HepG2 (cell line): ENCODE measurements around the gene MINDY3. TPM values are rescaled to one million over a fixed set of nuclear protein-coding genes. Genes with fewer than 3 reads are reported as not detected.

Experiments
- ATAC-seq: fragments of 200-7000 bp; cut with Tn5 transposase; 3 replicates; pipeline ENCODE4 v1.9.1; 2020; ENCODE audit warnings: mild to moderate bottlenecking, moderate library complexity
- BruUV-seq: library from RNA; stranded (reverse); fragments of 400-500 nt; replicated peaks from 2 replicates; lab custom pipeline; 2021; lab: Mats Ljungman, UMichigan
- CTCF ChIA-PET: fragments of 300-600 bp; formaldehyde crosslinking; extraction: SDS; loops from one replicate; lab custom pipeline; 2021; ENCODE audit warnings: low total read pairs, inconsistent platforms, low intra/inter-chr PET ratio; lab: Yijun Ruan, JAX
- POLR2A ChIA-PET: fragments of 350-600 bp; sonication (Branson Sonifier 250); formaldehyde crosslinking; loops from one replicate; lab custom pipeline; 2020; ENCODE audit warnings: antibody characterized with exemption, inconsistent platforms; lab: Yijun Ruan, JAX
- DNase-seq: peaks from one replicate; pipeline ENCODE4 v3.0.0-alpha.2; 2015; ENCODE audit warnings: low spot score
- FAIRE-seq: peaks from 3 replicates; lab custom pipeline; 2011; peaks lifted over from hg19 to GRCh38; lab: Jason Lieb, UNC
- H2AFZ ChIP-seq: one replicate; pipeline ENCODE4 v1.6.1; 2011; ENCODE audit warnings: low read length, inconsistent platforms
- H3K27ac ChIP-seq: fragments of 300-600 bp; 3 replicates; pipeline ENCODE4 v1.8.0; 2011; ENCODE audit warnings: mixed run types, mild to moderate bottlenecking, mixed read lengths, low read length, inconsistent platforms; ENCODE audit not compliant: insufficient read depth; ENCODE audit errors: extremely low read length
- H3K27me3 ChIP-seq, 2 experiments: fragments of 200-600 bp in 1 of 2; 2 replicates in 1 of 2; 3 replicates in 1 of 2; pipeline versions ENCODE4 v1.6.0 to v1.8.0; 2011; ENCODE audit warnings: low read length in 2 of 2, mild to moderate bottlenecking in 2 of 2, moderate library complexity in 2 of 2, inconsistent platforms in 1 of 2; ENCODE audit not compliant: insufficient read depth in 2 of 2, control insufficient read depth in 1 of 2
- H3K36me3 ChIP-seq, 2 experiments: fragments of 200-600 bp in 1 of 2; replicated peaks in 1 of 2; 2 replicates in 1 of 2; 3 replicates in 1 of 2; pipeline versions ENCODE4 v1.5.1 to v1.8.0; 2011; ENCODE audit warnings: low read length in 2 of 2, inconsistent platforms in 1 of 2; ENCODE audit not compliant: insufficient read depth in 2 of 2, control insufficient read depth in 1 of 2
- H3K4me1 ChIP-seq: 2 replicates; pipeline ENCODE4 v1.5.1; 2012; ENCODE audit warnings: low read length, inconsistent platforms; ENCODE audit not compliant: insufficient read depth
- H3K4me2 ChIP-seq: 2 replicates; pipeline ENCODE4 v1.6.0; 2011; ENCODE audit warnings: low read depth, low read length, inconsistent platforms
- H3K4me3 ChIP-seq, 3 experiments: fragments of 200-600 bp in 1 of 3; sonication (generic), shearing (Covaris generic) in 1 of 3; replicated peaks in 1 of 3; 2 replicates each; pipeline ENCODE4 v1.5.1; 2011 to 2016; ENCODE audit warnings: low read length in 3 of 3, inconsistent platforms in 2 of 3, low read depth in 2 of 3, mild to moderate bottlenecking in 2 of 3, control low read depth in 1 of 3, mixed read lengths in 1 of 3; ENCODE audit not compliant: insufficient read depth in 1 of 3
- H3K79me2 ChIP-seq: one replicate; pipeline ENCODE4 v1.6.1; 2011; ENCODE audit warnings: low read length, inconsistent platforms; ENCODE audit not compliant: insufficient read depth
- H3K9ac ChIP-seq: 2 replicates; pipeline ENCODE4 v1.6.0; 2011; ENCODE audit warnings: mild to moderate bottlenecking, low read depth, low read length, inconsistent platforms; ENCODE audit not compliant: insufficient read depth
- H3K9me3 ChIP-seq: 2 replicates; pipeline ENCODE4 v1.5.1; 2012; ENCODE audit warnings: mild to moderate bottlenecking, low read length
- H4K20me1 ChIP-seq: 2 replicates; pipeline ENCODE4 v1.6.0; 2011; ENCODE audit warnings: inconsistent platforms, mild to moderate bottlenecking, low read length, moderate library complexity; ENCODE audit not compliant: insufficient read depth
- ARID4A ChIP-seq: sonication (generic); formaldehyde crosslinking; IDR thresholded peaks from 2 replicates; pipeline ENCODE4 v1.5.0; 2020; ENCODE audit warnings: mild to moderate bottlenecking, missing genetic modification reagents, borderline replicate concordance
- CCDC6 ChIP-seq: sonication (generic); formaldehyde crosslinking; IDR thresholded peaks from 2 replicates; pipeline ENCODE4 v1.8.1; 2022; ENCODE audit warnings: mild to moderate bottlenecking, missing genetic modification reagents, moderate library complexity
- FOXP1 ChIP-seq, 2 experiments: fragments of 450-650 bp in 1 of 2; IDR thresholded peaks; 2 replicates each; pipeline ENCODE4 v1.6.1; 2017 to 2018; ENCODE audit warnings: antibody characterized with exemption in 1 of 2
- HHEX ChIP-seq: IDR thresholded peaks from 2 replicates; pipeline ENCODE4 v1.6.1; 2016; ENCODE audit warnings: control low read depth
- HNRNPL ChIP-seq: fragments of 200-400 bp; formaldehyde crosslinking; IDR thresholded peaks from 2 replicates; pipeline ENCODE4 v1.6.1; 2017; ENCODE audit warnings: mild to moderate bottlenecking, low read depth, low read length
- IRX3 ChIP-seq: sonication (generic); formaldehyde crosslinking; IDR thresholded peaks from 2 replicates; pipeline ENCODE4 v1.8.1; 2023; ENCODE audit warnings: mild to moderate bottlenecking, low read depth, missing genetic modification reagents, borderline replicate concordance
- NR1H2 ChIP-seq: sonication (generic); formaldehyde crosslinking; IDR thresholded peaks from 2 replicates; pipeline ENCODE4 v1.8.1; 2022; ENCODE audit warnings: low read depth, missing genetic modification reagents, borderline replicate concordance
- RORA ChIP-seq: sonication (generic); formaldehyde crosslinking; IDR thresholded peaks from 2 replicates; pipeline ENCODE4 v1.5.0; 2020; ENCODE audit warnings: mild to moderate bottlenecking, missing genetic modification reagents, moderate library complexity
- TEAD3 ChIP-seq: optimal IDR thresholded peaks from 2 replicates; pipeline ENCODE3; 2016; ENCODE audit warnings: borderline replicate concordance
- THAP8 ChIP-seq: sonication (generic); formaldehyde crosslinking; IDR thresholded peaks from 2 replicates; pipeline ENCODE4 v1.5.1; 2020; ENCODE audit warnings: missing genetic modification reagents, mild to moderate bottlenecking, borderline replicate concordance
- ZNF205 ChIP-seq: IDR thresholded peaks from 2 replicates; pipeline ENCODE4 v1.6.1; 2018; ENCODE audit warnings: missing biosample characterization, missing genetic modification reagents
- ZNF484 ChIP-seq: sonication (generic); formaldehyde crosslinking; IDR thresholded peaks from 2 replicates; pipeline ENCODE4 v1.5.1; 2020; ENCODE audit warnings: mild to moderate bottlenecking, low read depth, missing genetic modification reagents, borderline replicate concordance
- ZNF503 ChIP-seq: sonication (generic); formaldehyde crosslinking; IDR thresholded peaks from 2 replicates; pipeline ENCODE4 v1.4.0; 2020; ENCODE audit warnings: missing genetic modification reagents
- ZNF761 ChIP-seq: sonication (generic); formaldehyde crosslinking; conservative IDR thresholded peaks from 2 replicates; pipeline ENCODE4 v1.4.0; 2020; ENCODE audit warnings: mild to moderate bottlenecking, missing genetic modification reagents
- ZNF790 ChIP-seq: sonication (generic); formaldehyde crosslinking; IDR thresholded peaks from 2 replicates; pipeline ENCODE4 v1.8.0; 2022; ENCODE audit warnings: missing genetic modification reagents, mild to moderate bottlenecking, borderline replicate concordance
- ZNF792 ChIP-seq: IDR thresholded peaks from 2 replicates; pipeline ENCODE4 v1.6.1; 2016
- WGBS: methylation state at CpG from one replicate; pipeline ENCODE4 v1.1.6; 2017; ENCODE audit warnings: low lambda C conversion rate; 5-methylcytosine and 5-hydroxymethylcytosine counted together
- in situ Hi-C: cut with HindIII; loops from 2 replicates; pipeline ENCODE4 v1.10.0; 2017; ENCODE audit warnings: low pct_unique_long_range_greater_than_20kb; ENCODE audit not compliant: extremely low pct_ligation_motif_present
- intact Hi-C: fragments of 100-400 bp; cut with micrococcal nuclease; formaldehyde crosslinking; loops from one replicate; pipeline ENCODE4 v1.10.0; 2022; ENCODE audit not compliant: unreplicated experiment
- polyA plus RNA-seq, 8 experiments: library from polyadenylated mRNA; depleted of rRNA in 3 of 8; stranded (reverse) in 7 of 8; unstranded in 1 of 8; fragments of >200 nt; fragmentation: Illumina TruSeq in 4 of 8; extraction: Trizol in 4 of 8; gene quantifications; 2 replicates each; pipeline versions ENCODE4 v1.2.1 to v1.2.3, GENCODE V29; 2011 to 2016; ENCODE audit warnings: low read depth in 4 of 8, missing spikeins in 1 of 8, mixed read lengths in 1 of 8; ENCODE audit not compliant: insufficient read depth in 1 of 8
- total RNA-seq, 5 experiments: library from RNA; depleted of rRNA; stranded (reverse); fragments of >200 nt; fragmentation: Illumina TruSeq; extraction: Trizol; gene quantifications; 2 replicates each; pipeline ENCODE4 v1.2.3, GENCODE V29; 2016; ENCODE audit warnings: low read depth in 1 of 5

The MINDY3 gene
- total and polyA plus RNA-seq, 2 of the 13 experiments (the other 11 are each of a cell fraction or from before 2014, with no cell fraction given) = 6.4 to 17.5 TPM

GRCh38 chr10:15739254-15739970 lies 120.9 kb downstream of the MINDY3 start (continued):
- no peak for TF ChIP-seq THAP8 (CRISPR knock-in tag)
- TF ChIP-seq HHEX (CRISPR knock-in tag) = no peak

DNA sequence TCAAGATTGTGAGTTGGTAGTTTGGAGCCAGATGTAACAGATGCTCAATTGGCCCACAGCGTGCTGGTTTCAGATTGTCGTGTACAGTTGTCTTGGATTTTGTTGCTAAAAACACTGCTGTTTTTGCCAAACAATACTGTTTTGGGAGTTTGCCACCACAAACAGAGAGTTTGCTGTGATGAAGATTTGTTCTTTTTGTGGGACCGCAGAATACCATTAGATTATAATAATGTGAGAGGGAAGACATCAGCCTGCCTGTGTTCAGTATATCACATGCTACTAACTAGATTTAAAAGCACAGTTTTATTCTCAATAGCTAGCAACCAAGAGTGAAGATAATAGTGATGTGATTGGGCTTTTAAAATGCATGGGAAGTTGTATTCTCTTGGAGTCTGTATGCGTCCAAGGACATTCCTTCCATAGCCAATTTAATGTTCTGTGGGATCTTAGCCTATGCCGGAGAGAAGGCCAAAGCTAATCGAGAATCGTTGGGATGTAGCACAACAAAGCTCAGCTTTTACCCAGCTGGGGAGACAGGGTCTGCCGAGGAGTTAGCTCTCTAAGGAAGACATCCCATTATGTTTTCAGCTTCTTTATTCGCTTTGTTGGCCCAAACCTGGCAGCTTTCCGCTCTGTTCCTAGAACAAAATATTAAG lies 121.9 kb downstream of the MINDY3 start:
- Histone ChIP-seq H3K36me3 (no peaks in the 10 kb centered on the region), H2AFZ (no peak overlapping the region), H3K4me1 (no peaks in the 10 kb centered on the region), H3K79me2 (no peaks in the 10 kb centered on the region), H3K27me3 (peaks cover 0 to 6% of the 10 kb centered on the region in 2 experiments; a peak in 2 of 5 replicates), H4K20me1 (no peaks in the 10 kb centered on the region), H3K4me3 (no peak overlapping the region), H3K4me2 (no peak overlapping the region), H3K9ac (no peak overlapping the region), H3K9me3 (no peaks in the 10 kb centered on the region), H3K27ac (no peak overlapping the region)
- ATAC-seq (no peak), FAIRE-seq (no peak), DNase-seq (no peak)
- 23% methylated on average over 10 of the region's 10 CpGs for WGBS
- in situ Hi-C loops = no loop called here
- intact Hi-C loops = no loop called here
- no TSS peak for BruUV-seq
- CTCF ChIA-PET = no interaction called here
- POLR2A ChIA-PET = no interaction called here
- TF ChIP-seq CCDC6 (CRISPR knock-in tag) = no peak
- TF ChIP-seq ZNF205 (CRISPR knock-in tag) = no peak
- TF ChIP-seq HNRNPL = no peak
- TF ChIP-seq FOXP1 (IDR thresholded peaks at IDR 0.05) = no peak
- no peak for TF ChIP-seq FOXP1 (CRISPR knock-in tag; IDR thresholded peaks at IDR 0.05)
- no peak for TF ChIP-seq ARID4A
- TF ChIP-seq ZNF792 (CRISPR knock-in tag) = no peak
- TF ChIP-seq ZNF484 (CRISPR knock-in tag) = no peak
- TF ChIP-seq RORA = no peak
- no peak for TF ChIP-seq ZNF790
- TF ChIP-seq NR1H2 (CRISPR knock-in tag) = no peak
- TF ChIP-seq ZNF503 = no peak
- TF ChIP-seq ZNF761 (CRISPR knock-in tag) = no peak
- no peak for TF ChIP-seq IRX3 (CRISPR knock-in tag)
- TF ChIP-seq TEAD3 (CRISPR knock-in tag) = no peak
